Fibroblast of mammary gland (primary cell): ENCODE results near the gene CBX7.

Source experiments
- DNase-seq: peaks from one replicate; pipeline ENCODE4 v3.0.0-alpha.2; 2010; ENCODE audit warnings: low read depth
- H3K4me3 ChIP-seq: 2 replicates; pipeline ENCODE4 v1.5.1; 2011; ENCODE audit warnings: low read depth, mild to moderate bottlenecking, low read length, moderate library complexity; ENCODE audit not compliant: control insufficient read depth
- TF ChIP-seq, protein P1 (sequence below): conservative IDR thresholded peaks from 2 replicates; pipeline ENCODE4 v1.5.1; 2011; ENCODE audit warnings: low read depth, low read length, inconsistent platforms; ENCODE audit not compliant: control insufficient read depth, insufficient read depth

CBX7 gene

DNA sequence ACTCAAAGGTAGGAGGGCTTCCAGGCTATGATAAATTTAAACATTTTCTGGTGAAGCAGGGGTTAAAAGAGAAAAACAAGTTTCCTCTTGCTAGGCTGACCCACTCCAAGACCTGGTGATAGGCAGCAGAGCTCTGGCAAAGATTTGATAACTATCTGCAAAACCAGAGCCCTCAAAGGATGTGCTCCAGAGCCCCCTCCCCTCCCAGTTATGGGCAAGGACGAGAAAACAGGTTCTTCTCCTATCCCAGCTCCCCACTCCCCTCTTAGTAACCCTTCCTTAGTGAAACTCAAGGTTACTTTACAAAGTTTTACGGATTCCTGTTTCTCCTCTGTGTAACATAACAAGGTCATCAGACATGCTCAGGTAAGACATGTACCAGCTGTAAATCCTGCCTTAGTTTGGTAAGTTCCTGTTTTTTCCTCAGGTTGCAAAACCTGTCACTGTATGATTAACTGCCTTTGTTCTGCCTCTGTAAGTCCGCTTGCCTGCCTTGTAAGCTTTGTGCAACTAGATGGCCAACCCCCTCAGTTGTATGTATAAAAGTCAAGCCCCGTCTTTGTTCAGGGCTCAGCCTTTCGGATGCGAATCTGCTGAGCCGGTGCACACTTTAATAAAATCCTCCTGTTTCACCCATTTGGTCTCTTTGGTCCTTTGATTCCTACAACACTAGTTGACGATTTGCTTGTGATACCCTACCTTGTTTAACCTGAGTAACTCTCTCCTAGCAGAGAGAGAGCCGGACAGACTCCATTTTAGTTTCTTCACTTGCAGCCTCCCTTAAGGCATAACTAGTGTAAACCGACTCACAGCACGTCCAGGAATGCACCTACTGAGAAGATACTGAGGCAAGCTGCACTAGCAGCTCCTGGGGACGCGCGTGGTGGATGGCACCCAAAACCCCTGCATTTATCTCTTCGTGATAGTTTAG, 41.6 kb downstream of the CBX7 start:
- TF ChIP-seq, protein P1, sequence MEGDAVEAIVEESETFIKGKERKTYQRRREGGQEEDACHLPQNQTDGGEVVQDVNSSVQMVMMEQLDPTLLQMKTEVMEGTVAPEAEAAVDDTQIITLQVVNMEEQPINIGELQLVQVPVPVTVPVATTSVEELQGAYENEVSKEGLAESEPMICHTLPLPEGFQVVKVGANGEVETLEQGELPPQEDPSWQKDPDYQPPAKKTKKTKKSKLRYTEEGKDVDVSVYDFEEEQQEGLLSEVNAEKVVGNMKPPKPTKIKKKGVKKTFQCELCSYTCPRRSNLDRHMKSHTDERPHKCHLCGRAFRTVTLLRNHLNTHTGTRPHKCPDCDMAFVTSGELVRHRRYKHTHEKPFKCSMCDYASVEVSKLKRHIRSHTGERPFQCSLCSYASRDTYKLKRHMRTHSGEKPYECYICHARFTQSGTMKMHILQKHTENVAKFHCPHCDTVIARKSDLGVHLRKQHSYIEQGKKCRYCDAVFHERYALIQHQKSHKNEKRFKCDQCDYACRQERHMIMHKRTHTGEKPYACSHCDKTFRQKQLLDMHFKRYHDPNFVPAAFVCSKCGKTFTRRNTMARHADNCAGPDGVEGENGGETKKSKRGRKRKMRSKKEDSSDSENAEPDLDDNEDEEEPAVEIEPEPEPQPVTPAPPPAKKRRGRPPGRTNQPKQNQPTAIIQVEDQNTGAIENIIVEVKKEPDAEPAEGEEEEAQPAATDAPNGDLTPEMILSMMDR, result no peak
- H3K4me3 ChIP-seq, result no peak overlapping the region
- no peak for DNase-seq

DNA sequence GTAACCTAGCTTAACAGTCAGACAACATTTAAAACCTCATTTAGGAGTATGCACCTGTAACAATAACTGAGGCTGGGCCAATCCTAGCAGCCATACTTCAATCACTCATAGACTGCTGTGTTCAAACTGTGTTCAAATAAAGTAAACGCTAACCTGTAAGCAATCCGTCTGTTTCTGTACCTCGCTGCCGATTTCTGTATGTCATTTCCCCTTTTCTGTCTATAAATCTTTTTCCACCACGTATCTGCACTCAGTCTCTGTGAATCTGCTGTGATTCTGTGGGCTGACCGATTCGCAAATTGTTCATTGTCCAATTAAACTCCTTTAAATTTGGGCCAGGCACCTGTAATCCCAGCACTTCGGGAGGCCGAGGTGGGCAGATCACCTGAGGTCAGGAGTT, 43.1 kb downstream of the CBX7 start:
- H3K4me3 ChIP-seq, result no peak overlapping the region
- DNase-seq, result no peak
- TF ChIP-seq, protein P1, result no peak

- H3K4me3 ChIP-seq, result no peak overlapping the region
- no peak for DNase-seq
- TF ChIP-seq, protein P1, result no peak
Measured at GRCh38 chr22:39108487-39108886, 44.0 kb downstream of the CBX7 start.

GRCh38 chr22:39106326-39106725, 46.2 kb downstream of the CBX7 start:
- no peak overlapping the region for H3K4me3 ChIP-seq
- no peak for DNase-seq
- TF ChIP-seq, protein P1, result no peak

GRCh38 chr22:39103431-39103830, 49.0 kb downstream of the CBX7 start:
- TF ChIP-seq, protein P1, result no peak
- no peak overlapping the region for H3K4me3 ChIP-seq
- no peak for DNase-seq

DNA sequence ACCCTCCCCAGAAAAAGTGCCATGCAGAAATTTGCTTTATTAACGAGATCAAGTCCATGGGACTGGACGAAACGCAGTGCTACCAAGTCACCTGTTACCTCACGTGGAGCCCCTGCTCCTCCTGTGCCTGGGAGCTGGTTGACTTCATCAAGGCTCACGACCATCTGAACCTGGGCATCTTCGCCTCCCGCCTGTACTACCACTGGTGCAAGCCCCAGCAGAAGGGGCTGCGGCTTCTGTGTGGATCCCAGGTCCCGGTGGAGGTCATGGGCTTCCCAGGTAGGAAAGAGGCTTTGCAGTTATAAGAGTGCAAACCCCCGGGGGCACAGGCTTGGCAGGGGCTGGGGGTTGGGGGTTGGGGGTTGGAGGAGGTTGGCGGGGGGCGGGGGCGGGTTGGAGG, 51.3 kb downstream of the CBX7 start:
- H3K4me3 ChIP-seq, result no peak overlapping the region
- no peak for DNase-seq
- TF ChIP-seq, protein P1, result no peak
